ENCODE measurements around the gene TEX35.

The TEX35 gene

GRCh38 chr1:178566187-178566586, 53.3 kb downstream of the TEX35 start:
- ATAC-seq (ENCODE audit: low read depth): no peak
- DNase-seq (ENCODE audit: low spot score): no peak

GRCh38 chr1:178571807-178572206, 58.9 kb downstream of the TEX35 start:
- H3K27ac ChIP-seq (ENCODE audit: poor library complexity, severe bottlenecking): no peak overlapping the region

More at GRCh38 chr1:178566187-178566586, 53.3 kb downstream of the TEX35 start:
- Histone ChIP-seq H3K4me3 (ENCODE audit: severe bottlenecking) (no peak overlapping the region), H3K4me1 (ENCODE audit: insufficient read depth, poor library complexity, severe bottlenecking) (no peaks in the 10 kb centered on the region), H3K36me3 (ENCODE audit: low read depth) (no peaks in the 10 kb centered on the region), H3K9me3 (ENCODE audit: severe bottlenecking) (no peaks in the 10 kb centered on the region), H3K27ac (ENCODE audit: poor library complexity, severe bottlenecking) (no peak overlapping the region), H3K27me3 (ENCODE audit: insufficient read depth, poor library complexity, severe bottlenecking) (no peaks in the 10 kb centered on the region)
- TF ChIP-seq CTCF (IDR thresholded peaks at IDR 0.05; ENCODE audit: poor library complexity, severe bottlenecking): no peak

More at GRCh38 chr1:178571807-178572206, 58.9 kb downstream of the TEX35 start:
- no peak for TF ChIP-seq CTCF (IDR thresholded peaks at IDR 0.05; ENCODE audit: poor library complexity, severe bottlenecking)
- Histone ChIP-seq H3K36me3 (ENCODE audit: low read depth) (no peaks in the 10 kb centered on the region), H3K27me3 (ENCODE audit: insufficient read depth, poor library complexity, severe bottlenecking) (no peaks in the 10 kb centered on the region), H3K4me3 (ENCODE audit: severe bottlenecking) (no peak overlapping the region), H3K4me1 (ENCODE audit: insufficient read depth, poor library complexity, severe bottlenecking) (no peaks in the 10 kb centered on the region), H3K9me3 (ENCODE audit: severe bottlenecking) (no peaks in the 10 kb centered on the region)
- DNase-seq (ENCODE audit: low spot score): no peak
- no peak for ATAC-seq (ENCODE audit: low read depth)
